ENCODE data around the gene ALPK3.

DNA sequence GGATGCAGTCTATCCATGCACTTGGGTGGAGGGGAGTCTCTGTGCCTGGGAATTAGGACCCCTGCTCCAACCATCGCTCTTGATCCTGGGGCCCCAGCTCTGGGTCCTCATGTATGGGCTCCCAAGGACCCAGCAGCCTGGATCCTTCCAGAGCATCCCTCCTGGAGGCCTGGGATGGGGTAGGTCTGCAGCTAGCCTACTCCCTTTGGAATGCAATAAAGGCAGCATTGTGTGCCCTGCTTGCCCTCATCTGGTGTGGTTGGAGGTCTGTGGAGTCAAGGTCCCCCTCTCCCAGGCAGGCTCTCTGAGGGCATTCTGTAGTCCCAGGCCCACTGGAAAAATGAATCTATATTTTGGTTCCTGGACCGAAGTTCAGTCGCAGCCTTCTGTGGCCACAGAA, 52.4 kb downstream of the ALPK3 start:
- TF ChIP-seq, protein P1, sequence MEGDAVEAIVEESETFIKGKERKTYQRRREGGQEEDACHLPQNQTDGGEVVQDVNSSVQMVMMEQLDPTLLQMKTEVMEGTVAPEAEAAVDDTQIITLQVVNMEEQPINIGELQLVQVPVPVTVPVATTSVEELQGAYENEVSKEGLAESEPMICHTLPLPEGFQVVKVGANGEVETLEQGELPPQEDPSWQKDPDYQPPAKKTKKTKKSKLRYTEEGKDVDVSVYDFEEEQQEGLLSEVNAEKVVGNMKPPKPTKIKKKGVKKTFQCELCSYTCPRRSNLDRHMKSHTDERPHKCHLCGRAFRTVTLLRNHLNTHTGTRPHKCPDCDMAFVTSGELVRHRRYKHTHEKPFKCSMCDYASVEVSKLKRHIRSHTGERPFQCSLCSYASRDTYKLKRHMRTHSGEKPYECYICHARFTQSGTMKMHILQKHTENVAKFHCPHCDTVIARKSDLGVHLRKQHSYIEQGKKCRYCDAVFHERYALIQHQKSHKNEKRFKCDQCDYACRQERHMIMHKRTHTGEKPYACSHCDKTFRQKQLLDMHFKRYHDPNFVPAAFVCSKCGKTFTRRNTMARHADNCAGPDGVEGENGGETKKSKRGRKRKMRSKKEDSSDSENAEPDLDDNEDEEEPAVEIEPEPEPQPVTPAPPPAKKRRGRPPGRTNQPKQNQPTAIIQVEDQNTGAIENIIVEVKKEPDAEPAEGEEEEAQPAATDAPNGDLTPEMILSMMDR (IDR thresholded peaks at IDR 0.05 in 2 of 3, conservative IDR thresholded peaks at IDR 0.05 in 1 of 3; ENCODE audit: insufficient read depth in 2 of 3, low read depth in 1 of 3, low read length in 3 of 3), result no peak
- no peak for TF ChIP-seq EZH2 (IDR thresholded peaks at IDR 0.05; ENCODE audit: borderline replicate concordance, low read depth, low read length)
- TF ChIP-seq RAD21 (CRISPR knock-in tag; conservative IDR thresholded peaks at IDR 0.05 in 1 of 2, IDR thresholded peaks at IDR 0.05 in 1 of 2), result no peak
- no peak for TF ChIP-seq RFX5 (IDR thresholded peaks at IDR 0.05; ENCODE audit: low read depth, low read length)
- no peak for TF ChIP-seq KLF13 (tag; IDR thresholded peaks at IDR 0.05; ENCODE audit: borderline replicate concordance, low read depth)
- no peak for TF ChIP-seq ARNT (IDR thresholded peaks at IDR 0.05)

All from K562 (cell line).